ENCODE measurements around the gene RTN4RL1.

The RTN4RL1 gene

GRCh38 chr17:1972487-1973160, 52.5 kb downstream of the RTN4RL1 start:
- peak; percentile 85 to 92 for DNase-seq

GRCh38 chr17:1970843-1971384, 54.2 kb downstream of the RTN4RL1 start:
- no peak for DNase-seq

DNA sequence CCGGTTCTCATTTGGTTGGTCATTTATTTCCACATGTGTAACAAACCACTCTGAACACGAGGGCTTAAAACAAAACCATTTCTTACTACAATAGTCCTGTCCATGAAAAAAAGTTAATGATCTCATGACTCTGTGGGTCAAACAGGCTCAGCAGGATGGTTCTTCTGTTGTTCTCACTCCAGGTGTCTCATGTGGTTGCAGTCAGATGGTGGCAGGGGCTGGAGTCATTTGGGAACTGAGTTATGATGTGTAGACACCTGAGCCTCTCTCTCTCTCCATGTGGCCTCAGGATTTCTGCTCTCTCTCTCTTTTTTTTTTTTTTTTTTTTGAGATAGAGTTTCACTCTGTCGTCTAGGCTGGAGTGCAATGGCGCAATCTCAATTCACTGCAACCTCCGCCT, 55.4 kb downstream of the RTN4RL1 start:
- DNase-seq, result no peak

- no peak for DNase-seq
Measured at GRCh38 chr17:1967213-1967612, 57.9 kb downstream of the RTN4RL1 start.

- DNase-seq, result no peak
Measured at GRCh38 chr17:1966274-1967086, 58.7 kb downstream of the RTN4RL1 start.

GRCh38 chr17:1965556-1966273, 59.4 kb downstream of the RTN4RL1 start:
- DNase-seq, result no peak

DNA sequence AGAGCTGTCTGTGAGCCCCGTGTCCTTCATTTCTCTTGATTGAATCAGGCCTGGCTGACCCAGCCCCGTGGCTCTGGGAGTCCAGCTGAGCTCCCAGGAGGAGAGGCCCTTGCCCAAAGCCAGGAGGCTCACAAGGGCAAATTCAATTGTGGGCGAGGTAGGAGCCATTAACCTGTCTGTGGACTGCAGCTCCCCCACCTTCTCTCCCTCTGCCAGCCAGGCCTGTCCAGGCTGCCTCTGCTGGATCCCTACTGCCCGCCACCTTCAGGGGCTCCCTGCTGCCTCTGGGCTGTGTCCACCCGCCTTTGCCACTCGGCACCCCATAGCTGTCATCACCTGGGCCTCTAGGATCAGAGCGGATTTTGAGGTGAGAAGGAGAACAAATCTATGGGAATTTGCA, 61.9 kb downstream of the RTN4RL1 start:
- DNase-seq, result no peak

DNA sequence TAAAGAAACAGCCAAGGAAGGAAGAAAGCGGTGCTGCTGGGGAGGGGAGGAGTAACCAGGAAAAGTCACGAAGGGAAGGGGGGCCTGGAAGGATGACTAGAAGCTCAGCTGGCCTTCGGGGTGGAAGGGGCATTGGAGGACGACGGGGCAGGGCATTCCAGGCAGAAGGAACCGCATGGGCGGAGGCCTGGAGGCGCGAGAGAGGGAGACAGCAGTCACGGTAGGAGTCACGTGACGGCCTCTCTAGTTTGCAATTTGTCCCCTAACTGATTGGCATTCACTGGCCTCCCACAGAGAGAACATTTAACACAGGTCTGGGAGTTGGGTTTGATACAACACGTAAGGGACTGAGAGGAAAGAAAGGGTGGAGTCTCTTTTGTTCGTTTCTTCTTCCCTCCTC, 63.9 kb downstream of the RTN4RL1 start:
- DNase-seq, result no peak

GRCh38 chr17:1960545-1960912, 64.6 kb downstream of the RTN4RL1 start:
- DNase-seq, result no peak

- no peak for DNase-seq
Measured at GRCh38 chr17:1959871-1960544, 65.1 kb downstream of the RTN4RL1 start.

DNA sequence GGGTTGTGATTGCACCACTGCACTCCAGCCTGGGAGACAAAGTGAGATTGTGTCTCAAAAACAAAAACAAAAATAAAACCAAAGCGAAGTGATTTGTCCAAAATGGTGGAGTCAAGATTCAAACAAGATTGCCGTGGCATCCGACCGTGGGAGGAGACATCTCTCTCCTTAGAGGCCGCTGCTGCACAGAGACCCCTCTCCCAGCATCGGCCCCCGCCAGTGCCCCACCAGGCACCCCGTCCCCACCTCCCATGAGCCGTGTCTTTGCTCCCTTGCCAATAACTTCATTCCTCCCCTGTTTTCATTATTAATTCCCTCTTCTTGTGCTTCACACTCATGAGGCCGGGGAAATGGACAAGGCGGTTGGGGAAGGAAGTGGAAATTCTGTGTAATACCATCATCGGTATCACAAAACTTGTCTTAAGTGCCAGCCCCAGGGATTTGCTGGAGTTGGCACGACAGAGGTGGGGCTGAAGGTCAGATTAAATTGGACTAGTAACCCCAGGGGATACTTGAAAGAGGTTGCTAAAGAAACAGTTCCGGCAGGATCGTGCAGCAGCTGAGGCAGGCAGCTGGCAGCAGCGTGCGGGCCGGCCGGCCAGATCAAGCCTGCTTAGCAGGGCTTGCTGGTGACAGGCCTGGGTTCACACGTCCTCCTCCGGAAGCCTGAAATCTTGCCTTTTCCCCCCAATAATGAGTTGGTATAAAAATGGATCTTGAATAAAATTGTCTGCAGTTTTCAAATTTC, 66.8 kb downstream of the RTN4RL1 start:
- no peak for DNase-seq

DNA sequence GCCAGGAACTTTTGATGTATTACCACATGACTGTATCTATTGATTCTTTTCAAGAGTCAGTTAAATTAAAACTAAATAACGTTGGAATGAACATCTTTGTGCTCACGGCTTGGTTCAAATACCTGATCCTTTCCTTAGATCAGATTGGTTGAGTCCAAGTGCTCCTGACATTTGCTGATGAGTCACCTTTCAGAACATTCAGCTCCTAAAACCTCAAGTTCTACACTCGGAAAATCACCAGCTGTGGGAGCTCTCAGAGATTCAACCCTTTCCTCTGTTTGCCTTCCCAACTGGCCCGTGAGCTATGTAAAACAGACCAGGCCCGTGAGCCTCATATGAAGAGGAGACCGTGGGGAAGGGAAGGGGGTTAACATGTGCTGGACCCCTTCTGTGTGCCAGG, 68.1 kb downstream of the RTN4RL1 start:
- DNase-seq, result no peak

DNA sequence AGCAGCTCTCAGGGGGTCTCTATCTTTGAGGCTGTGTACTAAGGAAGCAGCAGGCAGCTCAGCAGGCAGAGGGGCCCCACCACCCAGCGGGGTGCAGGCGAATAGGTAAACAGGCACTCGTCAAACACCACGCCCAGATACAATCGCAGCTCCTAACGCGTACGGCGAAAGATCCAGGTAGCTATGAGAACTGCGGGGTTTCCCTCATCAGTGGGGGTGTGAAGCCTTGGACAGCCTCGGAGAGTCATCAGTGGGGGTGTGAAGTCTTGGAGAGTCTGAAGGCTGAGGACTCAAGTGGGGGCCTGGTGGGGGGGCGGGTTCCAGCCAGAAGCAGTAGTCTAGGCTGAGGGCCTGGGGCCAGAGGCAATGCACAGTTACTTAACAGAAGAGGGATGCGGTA, 69.0 kb downstream of the RTN4RL1 start:
- DNase-seq, result no peak

GRCh38 chr17:1953831-1954230, 71.3 kb downstream of the RTN4RL1 start:
- DNase-seq, result peak in 1 of 2 donors; percentile 6

DNA sequence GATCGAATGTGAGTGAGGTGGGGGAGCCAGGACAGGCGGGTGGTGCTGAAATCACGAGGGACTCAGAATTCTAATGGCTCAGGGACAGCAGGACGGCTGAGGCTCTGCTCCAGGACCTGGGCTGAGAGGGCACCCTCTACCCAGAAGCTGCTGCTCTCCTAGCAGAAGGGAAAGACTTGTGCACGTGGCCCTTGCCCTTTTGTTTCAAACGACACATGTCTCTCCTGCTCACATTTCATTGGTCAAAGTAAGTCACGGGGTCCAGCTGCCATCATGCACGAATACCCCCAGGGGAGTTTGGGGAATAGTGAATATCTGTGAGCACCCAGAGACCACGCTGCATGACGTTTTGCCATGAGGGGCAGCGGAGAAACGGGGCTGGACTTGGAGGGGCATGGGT, 73.2 kb downstream of the RTN4RL1 start:
- no peak for DNase-seq

- no peak for DNase-seq
Measured at GRCh38 chr17:1949754-1950153, 75.4 kb downstream of the RTN4RL1 start.

- DNase-seq, result no peak
Measured at GRCh38 chr17:1948517-1948825, 76.7 kb downstream of the RTN4RL1 start.

- DNase-seq, result no peak
Measured at GRCh38 chr17:1947743-1948516, 77.2 kb downstream of the RTN4RL1 start.

GRCh38 chr17:1947229-1947742, 77.8 kb downstream of the RTN4RL1 start:
- DNase-seq, result no peak

- no peak for DNase-seq
Measured at GRCh38 chr17:1946021-1946932, 78.9 kb downstream of the RTN4RL1 start.

All from inflammatory macrophage (primary cell).